GM19351 (cell line): ENCODE measurements around the gene SPAG5.

ENCODE experiments used
- ATAC-seq: cut with Tn5 transposase; IDR thresholded peaks from one replicate; pipeline ENCODE4 v1.9.1; 2021; ENCODE audit warnings: mild to moderate bottlenecking, moderate library complexity; ENCODE audit not compliant: unreplicated experiment

Gene SPAG5

GRCh38 chr17:28572259-28573039 lies 26.4 kb downstream of the SPAG5 start:
- ATAC-seq = no peak

GRCh38 chr17:28571361-28572122 lies 27.3 kb downstream of the SPAG5 start, which contains the start of gene PIGS:
TSS of gene PIGS (minus strand) at chr17:28571524. CDS start at chr17:28571496, 28 bp downstream.
- ATAC-seq = peak; percentile 86

GRCh38 chr17:28570716-28571360 lies 28.0 kb downstream of the SPAG5 start:
- peak; percentile 19 for ATAC-seq

- ATAC-seq = no peak
These were observed 29.4 kb downstream of the SPAG5 start for GRCh38 chr17:28569446-28569845.

GRCh38 chr17:28567604-28568003 lies 31.2 kb downstream of the SPAG5 start:
- no peak for ATAC-seq

- ATAC-seq = no peak
These were observed 35.4 kb downstream of the SPAG5 start for GRCh38 chr17:28563475-28563874.

- no peak for ATAC-seq
These were observed 43.8 kb downstream of the SPAG5 start for GRCh38 chr17:28555022-28555421.

- no peak for ATAC-seq
These were observed 44.3 kb downstream of the SPAG5 start for GRCh38 chr17:28554565-28554964.

GRCh38 chr17:28553000-28553505 lies 45.8 kb downstream of the SPAG5 start:
- ATAC-seq = no peak

- ATAC-seq = peak; percentile 52
These were observed 46.4 kb downstream of the SPAG5 start, which contains the start of gene UNC119 for GRCh38 chr17:28552176-28552999. TSS of gene UNC119 (minus strand) at chr17:28552624. CDS start at chr17:28552557, 67 bp downstream.

- no peak for ATAC-seq
These were observed 47.2 kb downstream of the SPAG5 start for GRCh38 chr17:28551421-28552175.

GRCh38 chr17:28550858-28551257 lies 48.0 kb downstream of the SPAG5 start:
- ATAC-seq = no peak

GRCh38 chr17:28549236-28550132 lies 49.3 kb downstream of the SPAG5 start:
- peak; percentile 30 for ATAC-seq

GRCh38 chr17:28548417-28549130 lies 50.3 kb downstream of the SPAG5 start:
- no peak for ATAC-seq

- ATAC-seq = peak; percentile 56
These were observed 51.0 kb downstream of the SPAG5 start for GRCh38 chr17:28547623-28548416.

GRCh38 chr17:28547096-28547622 lies 51.7 kb downstream of the SPAG5 start:
- ATAC-seq = no peak
